Measurements from ENCODE around the gene CHRNA1. TPM values are rescaled to one million over a fixed set of nuclear protein-coding genes. Genes with fewer than 3 reads are reported as not detected.

The CHRNA1 gene
- total and polyA plus RNA-seq, 5 experiments from 2014 or later, result not detected

DNA sequence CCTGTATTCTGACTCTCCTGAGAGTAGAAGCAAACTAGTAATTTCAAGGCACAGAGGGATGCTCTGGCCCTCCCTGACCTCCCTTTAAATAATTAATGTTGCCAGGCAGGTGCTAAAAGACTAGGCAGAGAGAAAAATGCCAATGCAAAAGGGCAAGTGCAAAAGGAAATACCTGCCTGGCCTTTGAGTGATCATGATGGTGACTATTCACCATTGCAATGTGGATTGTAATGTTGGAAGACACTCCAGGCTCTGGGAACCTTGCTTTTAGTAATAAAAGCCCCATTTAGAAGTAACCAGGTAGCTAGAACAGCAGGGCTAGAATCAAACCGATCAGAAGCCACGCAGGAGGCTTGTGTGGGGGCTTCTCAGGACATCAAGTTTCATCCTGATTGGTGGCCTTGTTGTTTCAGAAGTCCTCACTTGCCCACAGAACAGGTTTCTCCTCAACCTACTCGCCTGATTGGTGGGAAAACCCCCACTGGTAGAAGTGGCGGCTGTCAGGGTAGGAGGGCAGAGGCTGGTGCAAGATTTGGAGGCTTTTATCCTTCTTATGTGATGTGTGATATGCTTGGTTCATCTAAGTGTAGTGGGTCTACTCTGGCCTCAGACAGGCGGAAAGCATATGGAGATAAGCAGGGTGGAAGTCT lies 16.0 kb upstream of the CHRNA1 start:
- H3K27ac Mint-ChIP-seq, result peak overlapping the region; percentile 89 to 100 (median 99)
- peaks cover 36 to 66% (median 57%) of the 10 kb centered on the region in 4 donors for H3K4me1 Mint-ChIP-seq
- H3K27me3 Mint-ChIP-seq, result peaks cover 0 to 2% (median 0%) of the 10 kb centered on the region in 5 donors
- ATAC-seq, result peak in 1 of 2 donors; percentile 8
- DNase-seq, result peak in 4 of 10 donors; percentile 13 to 32 (median 18)
- POLR2A ChIA-PET, result interaction anchor here (0.7 kb wide), 3 partner anchors 9 to 781 kb away, joined by 3 to 4 read pairs (median 4); no protein-coding TSS in a partner anchor
- no peaks in the 10 kb centered on the region for H3K36me3 Mint-ChIP-seq
- H3K9me3 Mint-ChIP-seq, result no peaks in the 10 kb centered on the region
- H3K4me3 Mint-ChIP-seq, result peak overlapping the region in 3 of 10 donors; percentile 0 to 36 (median 7)

DNA sequence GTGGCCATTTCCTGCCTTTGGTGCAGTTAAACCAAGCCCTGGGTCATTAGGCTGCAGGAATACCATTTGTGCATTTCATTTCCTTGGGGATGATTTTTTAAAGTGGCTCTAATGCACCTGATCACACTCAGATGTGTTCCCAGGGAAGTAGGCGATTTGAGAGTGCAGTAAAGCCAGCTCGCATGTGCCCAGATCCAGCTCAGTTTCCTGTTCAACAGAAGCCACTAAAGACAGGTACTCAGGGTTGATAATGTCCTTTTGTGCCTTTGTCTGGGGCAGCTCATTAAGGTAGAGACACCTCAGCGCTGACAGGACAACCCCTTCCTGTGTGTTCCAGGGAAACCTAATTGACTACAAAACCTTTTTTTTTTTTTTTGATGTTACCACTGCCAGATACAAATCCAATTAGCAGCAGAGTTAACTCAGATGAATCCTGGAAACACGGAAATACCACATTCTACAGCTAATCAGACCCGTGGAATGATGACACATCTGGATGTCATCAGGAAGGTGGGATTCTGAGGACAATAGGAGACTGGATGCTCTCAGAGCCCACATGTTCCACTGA lies 15.2 kb upstream of the CHRNA1 start:
- POLR2A ChIA-PET, result interaction anchor here (0.7 to 1.0 kb wide), 3 partner anchors 8 to 780 kb away, joined by 3 to 4 read pairs (median 4); no protein-coding TSS in a partner anchor
- peak overlapping the region; percentile 52 to 80 (median 70) for H3K4me3 Mint-ChIP-seq

GRCh38 chr2:174778085-174778981 lies 14.1 kb upstream of the CHRNA1 start:
- Mint-ChIP-seq H3K9me3 (no peaks in the 10 kb centered on the region), H3K4me3 (peak overlapping the region; percentile 52 to 80 (median 70)), H3K36me3 (no peaks in the 10 kb centered on the region), H3K4me1 (peaks cover 36 to 65% (median 57%) of the 10 kb centered on the region in 4 donors), H3K27ac (peak overlapping the region; percentile 89 to 100 (median 99)), H3K27me3 (peaks cover 0 to 2% (median 0%) of the 10 kb centered on the region in 5 donors)
- DNase-seq, result peak; percentile 48 to 97 (median 92)
- peak; percentile 86 to 90 for ATAC-seq
- POLR2A ChIA-PET, result interaction anchor here (1.0 to 1.4 kb wide), 3 partner anchors 9 to 29 kb away, joined by 3 read pairs; no protein-coding TSS in a partner anchor

More for the DNA sequence above, 15.2 kb upstream of the CHRNA1 start:
- DNase-seq (peak in 1 of 10 donors; percentile 29), ATAC-seq (no peak)
- peak overlapping the region; percentile 89 to 100 (median 99) for H3K27ac Mint-ChIP-seq
- H3K9me3 Mint-ChIP-seq, result no peaks in the 10 kb centered on the region
- H3K27me3 Mint-ChIP-seq, result peaks cover 0 to 2% (median 0%) of the 10 kb centered on the region in 5 donors
- no peaks in the 10 kb centered on the region for H3K36me3 Mint-ChIP-seq
- H3K4me1 Mint-ChIP-seq, result peaks cover 36 to 66% (median 58%) of the 10 kb centered on the region in 4 donors

DNA sequence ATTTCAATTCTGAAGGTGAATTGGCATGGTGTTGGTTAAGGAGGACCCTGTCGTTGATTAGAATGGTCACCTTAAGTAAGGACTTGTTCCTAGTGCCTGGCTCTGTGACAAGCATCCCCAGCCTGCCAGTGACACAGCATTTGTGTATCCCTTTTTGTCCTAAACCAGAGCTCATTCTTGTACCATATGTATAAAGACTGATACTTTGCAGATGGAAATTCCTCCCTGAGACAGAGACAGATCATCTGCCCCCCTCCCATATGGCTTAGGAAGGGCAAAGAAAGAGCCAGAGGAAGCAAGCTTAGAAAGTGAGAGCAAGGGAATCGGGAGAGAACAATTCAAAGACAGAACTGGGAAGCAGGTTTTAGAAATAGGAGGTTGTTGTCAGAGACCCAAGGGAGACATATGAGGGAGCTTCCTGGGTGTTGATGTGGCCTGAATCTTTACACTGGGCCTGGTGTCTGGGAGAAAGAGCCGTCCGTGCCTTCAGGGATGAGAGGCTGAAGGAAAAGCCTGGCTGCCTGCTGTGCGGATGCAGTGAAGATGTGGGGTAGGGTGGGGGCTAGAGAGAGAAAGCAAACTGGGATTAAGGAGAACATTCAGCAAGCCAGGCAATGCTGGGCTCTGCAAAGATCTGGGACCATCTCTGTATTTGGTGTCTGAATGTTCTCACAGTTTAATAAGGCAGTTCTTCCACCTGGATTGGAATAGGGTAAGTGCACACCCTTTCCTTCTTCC lies 13.2 kb upstream of the CHRNA1 start:
- Mint-ChIP-seq H3K27ac (peak overlapping the region; percentile 89 to 100 (median 99)), H3K36me3 (no peaks in the 10 kb centered on the region), H3K27me3 (peaks cover 0 to 2% (median 0%) of the 10 kb centered on the region in 5 donors), H3K9me3 (no peaks in the 10 kb centered on the region), H3K4me3 (peak overlapping the region in 8 of 10 donors; percentile 52 to 80 (median 70)), H3K4me1 (peaks cover 33 to 57% (median 55%) of the 10 kb centered on the region in 4 donors)
- ATAC-seq (no peak), DNase-seq (no peak)
- POLR2A ChIA-PET, result interaction anchor here (1.2 to 1.4 kb wide), 2 partner anchors 10 to 28 kb away, joined by 3 read pairs; no protein-coding TSS in a partner anchor

- Mint-ChIP-seq H3K27me3 (peaks cover 0 to 2% (median 0%) of the 10 kb centered on the region in 5 donors), H3K4me1 (peaks cover 33 to 62% (median 61%) of the 10 kb centered on the region in 4 donors), H3K4me3 (peak overlapping the region in 3 of 10 donors; percentile 14 to 52 (median 34)), H3K9me3 (no peaks in the 10 kb centered on the region), H3K27ac (peak overlapping the region; percentile 58 to 100 (median 99)), H3K36me3 (no peaks in the 10 kb centered on the region)
- DNase-seq, result no peak
- POLR2A ChIA-PET, result no interaction called here
- ATAC-seq, result no peak
Measured at GRCh38 chr2:174776675-174777074, 12.4 kb upstream of the CHRNA1 start.

DNA sequence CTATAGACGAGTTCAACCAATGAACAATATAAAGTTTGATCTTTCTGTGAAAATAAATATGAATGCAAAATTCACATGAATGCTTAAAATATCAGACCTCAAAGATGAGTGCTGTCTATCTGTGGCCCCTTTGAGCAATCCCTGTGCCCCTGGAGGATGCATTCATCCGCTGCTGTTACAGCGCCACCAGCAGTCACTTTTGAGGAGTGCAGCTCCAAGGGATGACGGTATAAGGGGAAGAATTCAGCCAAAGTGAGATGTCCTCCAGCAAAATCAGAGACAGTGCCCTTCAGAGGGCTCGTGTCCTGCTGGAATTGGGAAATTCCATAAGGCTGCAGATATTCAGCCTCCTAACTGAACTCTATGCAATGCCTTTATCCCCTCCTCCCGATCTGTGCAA lies 12.0 kb upstream of the CHRNA1 start:
- Mint-ChIP-seq H3K9me3 (no peaks in the 10 kb centered on the region), H3K36me3 (no peaks in the 10 kb centered on the region), H3K4me1 (peaks cover 33 to 63% (median 61%) of the 10 kb centered on the region in 4 donors), H3K27ac (peak overlapping the region in 9 of 10 donors; percentile 69 to 100 (median 99)), H3K27me3 (peaks cover 0 to 2% (median 0%) of the 10 kb centered on the region in 5 donors), H3K4me3 (peak overlapping the region in 3 of 10 donors; percentile 19 to 52 (median 34))
- POLR2A ChIA-PET, result interaction anchor here (1.3 kb wide), 1 partner anchor 208 kb away, joined by 3 read pairs; no protein-coding TSS in a partner anchor
- no peak for ATAC-seq
- peak in 3 of 10 donors; percentile 19 to 50 (median 37) for DNase-seq

GRCh38 chr2:174775571-174775980 lies 11.3 kb upstream of the CHRNA1 start:
- peaks cover 0 to 2% (median 0%) of the 10 kb centered on the region in 5 donors for H3K27me3 Mint-ChIP-seq
- no peaks in the 10 kb centered on the region for H3K9me3 Mint-ChIP-seq
- POLR2A ChIA-PET, result interaction anchor here (1.0 to 1.3 kb wide), 2 partner anchors 12 to 209 kb away, joined by 3 read pairs; no protein-coding TSS in a partner anchor
- H3K4me1 Mint-ChIP-seq, result peaks cover 34 to 60% (median 59%) of the 10 kb centered on the region in 4 donors
- H3K27ac Mint-ChIP-seq, result peak overlapping the region in 7 of 10 donors; percentile 75 to 100 (median 99)
- DNase-seq (no peak), ATAC-seq (no peak)
- no peaks in the 10 kb centered on the region for H3K36me3 Mint-ChIP-seq
- no peak overlapping the region for H3K4me3 Mint-ChIP-seq

DNA sequence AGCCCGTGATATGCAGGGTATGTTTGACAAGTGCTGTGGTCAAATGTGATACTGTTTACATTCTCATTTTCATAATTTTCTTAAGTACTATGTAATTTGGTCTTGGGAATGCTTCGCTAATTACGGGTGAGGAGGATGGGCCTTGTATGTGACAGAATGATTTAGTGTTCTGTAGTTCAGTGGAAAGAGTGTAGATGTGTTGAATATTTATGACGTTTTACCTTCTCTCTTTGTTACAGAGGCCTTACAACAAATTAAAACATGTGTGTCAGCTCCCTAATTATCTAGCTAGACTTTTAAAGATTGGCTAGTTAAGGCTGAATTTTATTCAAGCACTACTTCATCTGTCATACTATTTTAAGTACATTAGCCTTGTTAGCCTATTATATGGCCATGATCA lies 10.6 kb upstream of the CHRNA1 start:
- DNase-seq (no peak), ATAC-seq (no peak)
- Mint-ChIP-seq H3K4me1 (peaks cover 30 to 53% (median 52%) of the 10 kb centered on the region in 4 donors), H3K4me3 (no peak overlapping the region), H3K27me3 (peaks cover 0 to 2% (median 0%) of the 10 kb centered on the region in 5 donors), H3K9me3 (no peaks in the 10 kb centered on the region), H3K36me3 (no peaks in the 10 kb centered on the region), H3K27ac (peak overlapping the region in 8 of 10 donors; percentile 2 to 99 (median 51))
- POLR2A ChIA-PET, result interaction anchor here (1.0 to 1.3 kb wide), 2 partner anchors 12 to 209 kb away, joined by 3 read pairs; no protein-coding TSS in a partner anchor

GRCh38 chr2:174773215-174773614 lies 8.9 kb upstream of the CHRNA1 start:
- peaks cover 19 to 36% (median 35%) of the 10 kb centered on the region in 4 donors for H3K4me1 Mint-ChIP-seq
- H3K27me3 Mint-ChIP-seq, result no peaks in the 10 kb centered on the region
- DNase-seq (no peak), ATAC-seq (no peak)
- H3K9me3 Mint-ChIP-seq, result no peaks in the 10 kb centered on the region
- POLR2A ChIA-PET, result interaction anchor here (0.5 kb wide), 1 partner anchor 299 kb away, joined by 3 read pairs; no protein-coding TSS in a partner anchor
- H3K27ac Mint-ChIP-seq, result peak overlapping the region in 7 of 10 donors; percentile 14 to 80 (median 46)
- H3K4me3 Mint-ChIP-seq, result no peak overlapping the region
- no peaks in the 10 kb centered on the region for H3K36me3 Mint-ChIP-seq

DNA sequence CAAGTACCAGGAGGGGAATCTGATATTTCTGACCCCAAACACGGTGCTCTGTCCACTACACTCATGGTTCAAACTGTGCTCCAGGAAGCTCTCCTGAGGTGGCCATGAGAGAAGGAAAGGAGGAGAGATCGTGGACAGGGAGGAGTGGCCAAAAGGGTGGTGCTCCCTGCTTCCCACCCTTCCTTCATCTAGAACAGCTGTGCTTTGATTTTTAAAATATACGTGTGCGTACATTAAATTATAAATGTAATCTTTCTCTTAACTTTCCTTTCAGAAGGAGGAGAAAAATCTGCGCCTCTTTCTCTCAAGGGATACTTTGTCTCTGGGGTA lies 8.2 kb upstream of the CHRNA1 start:
- peak overlapping the region in 9 of 10 donors; percentile 48 to 90 (median 67) for H3K27ac Mint-ChIP-seq
- POLR2A ChIA-PET, result interaction anchor here (1.0 to 1.5 kb wide), 2 partner anchors 24 to 232 kb away, joined by 3 read pairs; no protein-coding TSS in a partner anchor
- no peak for ATAC-seq

More for the DNA sequence above, 8.2 kb upstream of the CHRNA1 start:
- Mint-ChIP-seq H3K4me3 (no peak overlapping the region), H3K9me3 (no peaks in the 10 kb centered on the region), H3K4me1 (peaks cover 16 to 28% (median 27%) of the 10 kb centered on the region in 4 donors), H3K27me3 (no peaks in the 10 kb centered on the region), H3K36me3 (no peaks in the 10 kb centered on the region)
- DNase-seq, result no peak

Data from naive thymus-derived CD8-positive, alpha-beta T cell (primary cell).